Muscle of leg (tissue), 11 donors: ENCODE measurements around the gene CLGN. TPM values are rescaled to one million over a fixed set of nuclear protein-coding genes. Genes with fewer than 3 reads are reported as not detected.

Source experiments
- DNase-seq: peaks from one replicate; pipeline ENCODE4 v3.0.0; 2013
- H3K27ac ChIP-seq: one replicate; pipeline ENCODE4 v1.5.1; 2013; ENCODE audit warnings: mild to moderate bottlenecking, low read length, control low read depth
- H3K27me3 ChIP-seq: one replicate; pipeline ENCODE4 v1.6.1; 2013; ENCODE audit warnings: low read length; ENCODE audit not compliant: control insufficient read depth, insufficient read depth
- H3K36me3 ChIP-seq: one replicate; pipeline ENCODE4 v1.6.1; 2013; ENCODE audit warnings: low read length; ENCODE audit not compliant: control insufficient read depth, insufficient read depth
- H3K4me1 ChIP-seq: one replicate; pipeline ENCODE4 v1.6.1; 2013; ENCODE audit warnings: low read length; ENCODE audit not compliant: control insufficient read depth, insufficient read depth
- H3K4me3 ChIP-seq: one replicate; pipeline ENCODE4 v1.5.1; 2013; ENCODE audit warnings: low read length, control low read depth
- H3K9me3 ChIP-seq: replicated peaks from 2 replicates; pipeline ENCODE4 v1.6.1; 2013; ENCODE audit warnings: low read depth, low read length; ENCODE audit not compliant: control insufficient read depth
- whole genome bisulfite sequencing: methylation state at CpG from one replicate; pipeline ENCODE4 v1.1.5; 2013; ENCODE audit warnings: missing lambda C conversion rate; ENCODE audit not compliant: insufficient coverage; 5-methylcytosine and 5-hydroxymethylcytosine counted together
- polyA plus RNA-seq, 8 donors: library from polyadenylated mRNA; unstranded; fragments of 120-200 nt; gene quantifications; one replicate each; pipeline versions ENCODE4 v1.2.1 to v1.2.3, GENCODE V29; 2013; ENCODE audit warnings: inconsistent platforms in 1 of 8, low replicate concordance in 1 of 8; ENCODE audit not compliant: insufficient read length in 8 of 8, insufficient read depth in 1 of 8
- total RNA-seq: library from RNA; stranded (reverse); fragments of 120-200 nt; gene quantifications from one replicate; pipeline ENCODE4 v1.2.4, GENCODE V29; 2013

CLGN gene
- total and polyA plus RNA-seq, 9 donors, result 1.6 to 3.1 (median 2.3) TPM

DNA sequence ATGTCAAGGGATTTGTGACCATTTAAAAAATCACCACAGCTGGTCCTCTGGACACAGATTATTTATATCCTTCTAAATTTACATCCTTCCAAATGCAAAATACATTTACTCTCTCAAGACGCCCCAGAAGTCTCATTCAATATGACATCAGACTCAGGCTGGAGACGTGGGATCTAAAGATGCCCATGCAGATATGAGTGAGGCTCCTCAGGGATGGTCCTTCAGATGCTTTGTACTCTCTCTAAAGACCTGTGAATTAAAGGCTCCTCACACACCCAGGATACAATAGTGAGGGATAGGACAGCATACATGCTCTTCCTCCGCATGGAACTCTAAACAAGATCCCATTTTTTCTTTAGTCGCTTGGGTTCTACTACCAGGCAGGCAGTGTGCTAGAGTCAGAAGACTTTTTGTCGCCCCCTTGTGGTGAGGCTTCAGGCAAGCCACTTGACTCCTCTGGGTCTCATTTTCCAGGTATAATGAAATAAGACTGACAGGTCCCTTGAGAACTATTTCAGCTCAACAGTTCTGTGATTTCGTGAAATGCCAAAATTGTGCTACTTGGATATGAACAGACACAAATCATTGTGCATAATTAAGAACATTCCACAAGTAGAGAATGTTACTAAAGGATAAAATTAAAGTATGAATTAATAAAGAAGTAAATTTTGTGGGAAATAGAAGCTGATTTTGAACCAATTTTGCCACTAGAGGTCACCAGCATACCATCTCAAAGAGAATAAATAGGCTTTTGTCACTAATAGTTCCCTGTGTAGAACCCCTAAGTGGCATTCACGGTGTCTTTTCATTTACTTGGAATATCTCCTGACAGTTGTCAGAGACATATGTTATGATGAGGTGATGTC, 67.7 kb downstream of the CLGN start:
- Histone ChIP-seq H3K36me3 (no peaks in the 10 kb centered on the region), H3K27me3 (peaks cover 2% of the 10 kb centered on the region), H3K4me1 (no peaks in the 10 kb centered on the region), H3K4me3 (no peak overlapping the region), H3K9me3 (no peaks in the 10 kb centered on the region), H3K27ac (no peak overlapping the region)
- 25% methylated on average over 2 of the region's 7 CpGs for WGBS
- DNase-seq, result peak; percentile 74

DNA sequence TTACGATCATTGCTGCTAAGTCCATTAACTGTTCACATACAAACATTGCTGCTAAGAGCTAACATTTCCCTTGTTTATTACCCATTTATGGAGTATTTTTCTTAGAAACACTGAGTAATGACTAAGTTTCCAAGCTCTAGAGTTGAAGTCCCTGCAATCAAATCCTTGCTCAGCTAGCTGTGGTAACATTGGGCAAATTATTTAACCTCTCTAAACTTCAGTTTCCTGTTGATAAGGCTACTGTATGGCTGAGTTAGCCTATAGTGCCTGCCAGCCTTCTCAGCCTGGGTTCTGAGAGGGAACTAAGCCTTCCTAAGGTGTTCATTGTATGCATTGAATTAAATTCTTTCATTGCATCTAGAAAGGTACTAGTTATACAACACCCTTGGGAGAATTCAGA, 69.2 kb downstream of the CLGN start:
- Histone ChIP-seq H3K4me1 (no peaks in the 10 kb centered on the region), H3K27ac (no peak overlapping the region), H3K9me3 (no peaks in the 10 kb centered on the region), H3K36me3 (no peaks in the 10 kb centered on the region), H3K4me3 (no peak overlapping the region), H3K27me3 (peaks cover 2% of the 10 kb centered on the region)
- no CpG with 5 or more reads among the region's 1 CpG for WGBS
- DNase-seq, result no peak

DNA sequence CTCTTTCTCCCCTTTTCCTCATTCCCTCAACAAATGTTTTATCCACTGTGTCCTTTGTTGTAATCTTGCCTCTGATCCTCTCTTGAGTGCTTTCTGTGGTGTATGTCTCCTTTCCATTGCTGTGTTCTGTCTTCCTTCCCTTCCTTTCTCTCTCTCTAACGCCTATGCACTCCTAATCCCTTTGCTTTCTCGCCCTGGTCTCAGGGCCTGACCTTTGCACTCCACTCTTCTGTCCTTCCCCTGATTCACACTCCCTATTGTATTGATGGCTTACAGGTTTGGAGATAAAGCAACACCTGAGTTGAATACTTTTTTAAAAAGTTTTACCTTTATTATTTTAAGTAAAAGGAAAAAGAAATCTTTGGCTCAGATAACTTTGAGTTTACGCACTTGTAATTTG, 69.6 kb downstream of the CLGN start:
- no peak for DNase-seq
- H3K36me3 ChIP-seq, result no peaks in the 10 kb centered on the region
- peaks cover 2% of the 10 kb centered on the region for H3K27me3 ChIP-seq
- no peaks in the 10 kb centered on the region for H3K9me3 ChIP-seq
- H3K4me1 ChIP-seq, result no peaks in the 10 kb centered on the region
- no peak overlapping the region for H3K27ac ChIP-seq
- no peak overlapping the region for H3K4me3 ChIP-seq
- no CpG with 5 or more reads among the region's 3 CpGs for WGBS

- no peak for DNase-seq
- no CpG with 5 or more reads among the region's 1 CpG for WGBS
Measured at GRCh38 chr4:140355288-140355687, 72.2 kb downstream of the CLGN start.

DNA sequence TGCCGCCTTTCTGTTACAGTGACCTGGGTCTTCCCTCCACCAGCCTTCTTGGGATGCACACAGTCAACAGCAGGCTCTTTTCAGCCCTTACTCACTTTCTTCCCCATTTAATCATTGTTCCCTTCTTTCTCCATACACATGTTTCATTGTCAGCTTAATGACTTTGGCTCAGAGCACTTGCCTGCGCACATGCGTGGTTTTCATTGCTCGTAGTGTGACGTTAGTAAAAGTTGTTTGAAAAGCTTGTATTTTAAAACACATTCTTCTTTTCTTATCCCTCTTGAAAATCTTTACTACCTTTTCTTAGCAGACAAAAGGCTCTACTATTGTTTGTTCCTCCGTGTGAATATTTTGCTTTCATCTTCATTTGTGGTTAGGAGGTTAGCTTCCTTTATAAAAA, 73.7 kb downstream of the CLGN start:
- DNase-seq, result no peak
- H3K27ac ChIP-seq, result no peak overlapping the region
- no peaks in the 10 kb centered on the region for H3K4me1 ChIP-seq
- no peaks in the 10 kb centered on the region for H3K36me3 ChIP-seq
- peaks cover 3% of the 10 kb centered on the region for H3K27me3 ChIP-seq
- no peaks in the 10 kb centered on the region for H3K9me3 ChIP-seq
- H3K4me3 ChIP-seq, result no peak overlapping the region
- 94% methylated on average over 1 of the region's 6 CpGs for WGBS

More at GRCh38 chr4:140355288-140355687, 72.2 kb downstream of the CLGN start:
- H3K9me3 ChIP-seq, result no peaks in the 10 kb centered on the region
- H3K4me3 ChIP-seq, result no peak overlapping the region
- H3K27me3 ChIP-seq, result peaks cover 5% of the 10 kb centered on the region
- H3K4me1 ChIP-seq, result no peaks in the 10 kb centered on the region
- H3K27ac ChIP-seq, result no peak overlapping the region
- H3K36me3 ChIP-seq, result no peaks in the 10 kb centered on the region

- DNase-seq, result no peak
- Histone ChIP-seq H3K4me1 (no peaks in the 10 kb centered on the region), H3K4me3 (no peak overlapping the region), H3K27me3 (peaks cover 3% of the 10 kb centered on the region), H3K36me3 (no peaks in the 10 kb centered on the region), H3K27ac (no peak overlapping the region), H3K9me3 (no peaks in the 10 kb centered on the region)
- WGBS, result 95% methylated on average over 10 of the region's 28 CpGs
Measured at GRCh38 chr4:140351093-140352075, 76.1 kb downstream of the CLGN start.

GRCh38 chr4:140349816-140350215, 77.6 kb downstream of the CLGN start:
- Histone ChIP-seq H3K27me3 (peaks cover 3% of the 10 kb centered on the region), H3K36me3 (no peaks in the 10 kb centered on the region), H3K27ac (no peak overlapping the region), H3K4me3 (no peak overlapping the region), H3K4me1 (no peaks in the 10 kb centered on the region), H3K9me3 (no peaks in the 10 kb centered on the region)
- 51% methylated on average over 2 of the region's 2 CpGs for WGBS
- DNase-seq, result no peak

GRCh38 chr4:140346136-140346535, 81.3 kb downstream of the CLGN start:
- Histone ChIP-seq H3K36me3 (no peaks in the 10 kb centered on the region), H3K27me3 (peaks cover under 1% of the 10 kb centered on the region), H3K27ac (no peak overlapping the region), H3K9me3 (no peaks in the 10 kb centered on the region), H3K4me3 (no peak overlapping the region), H3K4me1 (no peaks in the 10 kb centered on the region)
- DNase-seq, result no peak
- 91% methylated on average over 3 of the region's 9 CpGs for WGBS

DNA sequence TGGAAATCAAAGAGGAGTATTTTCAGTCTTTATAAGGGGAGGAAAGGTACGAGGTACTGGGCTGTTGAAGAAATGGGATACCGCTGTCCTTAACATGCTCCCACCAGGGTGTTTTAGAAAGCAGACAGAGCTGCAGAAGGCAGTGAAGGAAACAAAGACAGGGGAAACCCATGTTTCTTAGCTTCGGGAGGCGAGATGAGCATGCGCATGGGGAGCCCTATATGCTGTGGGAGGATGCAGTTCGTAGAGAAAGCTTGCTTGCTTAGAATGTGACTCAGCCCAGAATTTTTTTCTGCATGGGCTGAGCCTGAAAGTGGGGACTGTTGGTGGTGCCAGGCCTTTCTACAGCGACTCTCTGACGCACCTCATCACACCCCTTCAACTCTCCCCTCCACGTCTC, 82.8 kb downstream of the CLGN start:
- no peak overlapping the region for H3K27ac ChIP-seq
- no peaks in the 10 kb centered on the region for H3K36me3 ChIP-seq
- DNase-seq, result no peak
- H3K27me3 ChIP-seq, result no peaks in the 10 kb centered on the region
- no peaks in the 10 kb centered on the region for H3K4me1 ChIP-seq
- H3K4me3 ChIP-seq, result no peak overlapping the region
- H3K9me3 ChIP-seq, result no peaks in the 10 kb centered on the region
- WGBS, result 75% methylated on average over 6 of the region's 9 CpGs

DNA sequence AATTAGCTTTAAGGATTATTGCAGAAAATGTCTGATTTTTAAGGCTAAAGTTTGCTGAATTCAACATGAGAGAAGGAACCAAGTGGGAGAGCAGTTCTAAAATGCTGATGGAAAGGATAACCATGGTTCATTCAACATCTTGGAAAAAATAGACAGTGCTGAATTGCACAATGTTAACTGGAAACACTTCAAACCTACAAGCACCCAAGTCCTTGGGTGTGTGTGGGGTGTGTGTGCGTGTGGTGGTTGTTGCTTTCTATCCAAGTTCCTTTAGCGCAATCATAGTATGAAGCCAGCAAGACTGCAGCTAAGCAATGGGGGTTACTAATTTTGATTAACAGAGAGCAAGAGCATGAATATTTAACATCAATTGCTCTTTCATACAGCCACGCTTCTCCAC, 83.3 kb downstream of the CLGN start:
- Histone ChIP-seq H3K4me3 (no peak overlapping the region), H3K9me3 (no peaks in the 10 kb centered on the region), H3K4me1 (no peaks in the 10 kb centered on the region), H3K27me3 (no peaks in the 10 kb centered on the region), H3K36me3 (no peaks in the 10 kb centered on the region), H3K27ac (no peak overlapping the region)
- WGBS, result no CpG with 5 or more reads among the region's 3 CpGs
- DNase-seq, result no peak
